ENCODE results near the gene MARK4. TPM values are rescaled to one million over a fixed set of nuclear protein-coding genes. Genes with fewer than 3 reads are reported as not detected.
"Not testable (repeated sequence)": the region's sequence is repeated elsewhere in the genome, so short reads cannot be mapped to it uniquely, and the experiment has no call there.

Gene MARK4
- polyA plus RNA-seq (ENCODE audit: insufficient read length in 3 of 3), result 10 to 100 TPM; 38.2 to 42.7 (median 40.4) TPM
- long read RNA-seq, donor 1, partial matches to known transcripts, result 6 of 8 reads
- long read RNA-seq, donor 1, other reads (novel, unspliced or antisense), result 0 of 8 reads
- long read RNA-seq, donor 2, transcript MARK4-201 (17 exons, 3,573 nt), result major isoform, 7 of 172 reads
- long read RNA-seq, donor 2, partial matches to known transcripts, result 45 of 172 reads
- long read RNA-seq, donor 2, other reads (novel, unspliced or antisense), result 120 of 172 reads
- long read RNA-seq, donor 3, partial matches to known transcripts, result 13 of 93 reads
- long read RNA-seq, donor 3, other reads (novel, unspliced or antisense), result 76 of 93 reads
- long read RNA-seq, donor 4, partial matches to known transcripts, result 33 of 138 reads
- long read RNA-seq, donor 4, other reads (novel, unspliced or antisense), result 102 of 138 reads
- long read RNA-seq, donor 5, partial matches to known transcripts, result 11 of 12 reads
- long read RNA-seq, donor 5, other reads (novel, unspliced or antisense), result 0 of 12 reads
- long read RNA-seq, donor 6, result 0 reads
- long read RNA-seq, donor 7, partial matches to known transcripts, result 76 of 129 reads
- long read RNA-seq, donor 7, other reads (novel, unspliced or antisense), result 52 of 129 reads
- long read RNA-seq, donor 8, partial matches to known transcripts, result 0 of 1 reads
- long read RNA-seq, donor 8, other reads (novel, unspliced or antisense), result 0 of 1 reads
- long read RNA-seq, donor 9, partial matches to known transcripts, result 13 of 14 reads
- long read RNA-seq, donor 9, other reads (novel, unspliced or antisense), result 0 of 14 reads
- long read RNA-seq, donor 10, partial matches to known transcripts, result 20 of 24 reads
- long read RNA-seq, donor 10, other reads (novel, unspliced or antisense), result 0 of 24 reads
- long read RNA-seq, donor 11, partial matches to known transcripts, result 24 of 24 reads
- long read RNA-seq, donor 11, other reads (novel, unspliced or antisense), result 0 of 24 reads
- long read RNA-seq, donor 12, transcript MARK4-201 (17 exons, 3,573 nt), result major isoform, 5 of 147 reads
- long read RNA-seq, donor 12, partial matches to known transcripts, result 24 of 147 reads
- long read RNA-seq, donor 12, other reads (novel, unspliced or antisense), result 118 of 147 reads
- long read RNA-seq, donor 13, partial matches to known transcripts, result 21 of 61 reads
- long read RNA-seq, donor 13, other reads (novel, unspliced or antisense), result 40 of 61 reads
- long read RNA-seq, donor 14, result 0 reads
- long read RNA-seq, donor 15, partial matches to known transcripts, result 0 of 4 reads
- long read RNA-seq, donor 15, other reads (novel, unspliced or antisense), result 0 of 4 reads
- long read RNA-seq, donor 16, partial matches to known transcripts, result 36 of 103 reads
- long read RNA-seq, donor 16, other reads (novel, unspliced or antisense), result 66 of 103 reads

- no peak for DNase-seq
These were observed at the start of gene MARK4 for GRCh38 chr19:45250832-45251451. TSS of gene MARK4 (plus strand) at chr19:45251271. CDS start at chr19:45251589, 318 bp downstream.

- no peak for DNase-seq
These were observed 48.4 kb upstream of the MARK4 start for GRCh38 chr19:45202637-45203036.

GRCh38 chr19:45205810-45206209, 45.3 kb upstream of the MARK4 start:
- no peak for DNase-seq

GRCh38 chr19:45206328-45206727, 44.7 kb upstream of the MARK4 start:
- DNase-seq, result no peak

- DNase-seq, result no peak
These were observed 39.2 kb upstream of the MARK4 start for GRCh38 chr19:45211751-45212381.

GRCh38 chr19:45213031-45213430, 38.0 kb upstream of the MARK4 start:
- DNase-seq, result no peak

GRCh38 chr19:45215391-45216191, 35.5 kb upstream of the MARK4 start:
- no peak for DNase-seq

- DNase-seq, result no peak
These were observed 34.4 kb upstream of the MARK4 start for GRCh38 chr19:45216667-45217066.

- DNase-seq, result no peak
These were observed 33.7 kb upstream of the MARK4 start for GRCh38 chr19:45217193-45217956.

GRCh38 chr19:45217957-45218334, 33.1 kb upstream of the MARK4 start:
- no peak for DNase-seq

- DNase-seq, result no peak
These were observed 32.6 kb upstream of the MARK4 start for GRCh38 chr19:45218426-45218825.

- no peak for DNase-seq
These were observed 31.9 kb upstream of the MARK4 start for GRCh38 chr19:45218911-45219743.

GRCh38 chr19:45222724-45223123, 28.3 kb upstream of the MARK4 start:
- DNase-seq, result no peak

- no peak for DNase-seq
These were observed 27.2 kb upstream of the MARK4 start for GRCh38 chr19:45223879-45224278.

- no peak for DNase-seq
These were observed 26.4 kb upstream of the MARK4 start for GRCh38 chr19:45224645-45225044.

GRCh38 chr19:45229056-45229455, 22.0 kb upstream of the MARK4 start:
- not testable (repeated sequence) for DNase-seq

- DNase-seq, result no peak
These were observed 19.2 kb upstream of the MARK4 start for GRCh38 chr19:45231891-45232290.
